GM12872 (cell line): ENCODE results near the gene FSCN2.

ENCODE experiments used
- TF ChIP-seq, protein P1 (sequence below): IDR thresholded peaks from 3 replicates; pipeline ENCODE4 v1.5.1; 2011; ENCODE audit warnings: low read depth, mild to moderate bottlenecking, low read length, moderate library complexity; ENCODE audit not compliant: insufficient read depth

The FSCN2 gene

DNA sequence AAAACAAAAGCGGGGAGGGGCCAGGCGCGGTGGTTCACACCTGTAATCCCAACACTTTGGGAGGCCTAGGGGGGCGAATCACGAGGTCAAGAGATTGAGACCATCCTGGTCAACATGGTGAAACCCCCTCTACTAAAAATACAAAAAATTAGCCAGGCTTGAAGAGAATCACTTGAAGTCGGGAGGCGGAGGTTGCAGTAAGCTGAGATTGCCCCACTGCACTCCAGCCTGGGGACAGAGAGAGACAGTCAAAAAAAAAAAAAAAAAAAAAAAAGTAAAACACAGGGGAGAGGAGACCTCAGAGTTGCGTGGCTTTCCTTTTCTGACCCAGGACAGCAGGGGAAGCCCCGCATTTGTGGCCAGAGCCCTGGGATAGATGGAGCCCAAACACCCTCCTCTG is 35.5 kb upstream of the FSCN2 start:
- TF ChIP-seq, protein P1, sequence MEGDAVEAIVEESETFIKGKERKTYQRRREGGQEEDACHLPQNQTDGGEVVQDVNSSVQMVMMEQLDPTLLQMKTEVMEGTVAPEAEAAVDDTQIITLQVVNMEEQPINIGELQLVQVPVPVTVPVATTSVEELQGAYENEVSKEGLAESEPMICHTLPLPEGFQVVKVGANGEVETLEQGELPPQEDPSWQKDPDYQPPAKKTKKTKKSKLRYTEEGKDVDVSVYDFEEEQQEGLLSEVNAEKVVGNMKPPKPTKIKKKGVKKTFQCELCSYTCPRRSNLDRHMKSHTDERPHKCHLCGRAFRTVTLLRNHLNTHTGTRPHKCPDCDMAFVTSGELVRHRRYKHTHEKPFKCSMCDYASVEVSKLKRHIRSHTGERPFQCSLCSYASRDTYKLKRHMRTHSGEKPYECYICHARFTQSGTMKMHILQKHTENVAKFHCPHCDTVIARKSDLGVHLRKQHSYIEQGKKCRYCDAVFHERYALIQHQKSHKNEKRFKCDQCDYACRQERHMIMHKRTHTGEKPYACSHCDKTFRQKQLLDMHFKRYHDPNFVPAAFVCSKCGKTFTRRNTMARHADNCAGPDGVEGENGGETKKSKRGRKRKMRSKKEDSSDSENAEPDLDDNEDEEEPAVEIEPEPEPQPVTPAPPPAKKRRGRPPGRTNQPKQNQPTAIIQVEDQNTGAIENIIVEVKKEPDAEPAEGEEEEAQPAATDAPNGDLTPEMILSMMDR = no peak

DNA sequence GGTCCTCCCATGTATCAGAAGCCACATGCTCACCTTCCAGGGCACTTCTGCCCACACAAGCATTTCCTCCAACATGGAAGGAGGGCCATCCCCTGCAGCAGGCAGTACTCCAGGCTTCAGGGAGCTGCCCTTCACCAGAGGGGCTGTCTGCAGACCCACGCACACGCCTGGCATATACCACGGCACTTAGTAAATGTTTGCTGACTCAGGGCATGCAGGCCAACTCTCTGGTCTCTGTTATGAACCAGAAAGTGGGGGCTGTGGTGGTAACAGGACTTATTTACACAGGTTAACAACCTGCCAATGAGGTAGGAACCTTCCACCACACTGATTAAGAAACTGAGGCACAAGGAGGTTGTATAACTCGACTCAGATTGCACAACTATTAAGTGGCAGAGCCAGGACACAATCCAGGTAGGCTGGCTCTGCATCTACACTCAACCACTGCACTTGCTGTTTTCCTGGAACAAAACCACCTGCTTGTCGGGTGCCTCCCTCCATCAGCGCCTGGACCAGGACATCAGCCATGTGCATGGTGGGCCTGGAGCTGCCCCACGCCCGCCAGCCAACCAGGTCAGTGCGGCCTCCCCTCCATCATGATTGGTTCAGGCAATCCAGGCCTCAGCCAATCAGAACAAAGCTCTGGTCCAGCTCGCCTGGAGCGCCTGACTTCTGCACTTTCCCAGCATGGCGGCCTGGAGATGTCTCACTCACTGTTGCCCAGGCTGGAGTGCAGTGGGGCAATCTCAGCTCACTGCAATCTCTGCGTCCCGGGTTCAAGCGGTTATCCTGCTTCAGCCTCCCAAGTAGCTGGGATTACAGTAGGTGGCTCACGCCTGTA is 34.8 kb upstream of the FSCN2 start:
- TF ChIP-seq, protein P1 = no peak

DNA sequence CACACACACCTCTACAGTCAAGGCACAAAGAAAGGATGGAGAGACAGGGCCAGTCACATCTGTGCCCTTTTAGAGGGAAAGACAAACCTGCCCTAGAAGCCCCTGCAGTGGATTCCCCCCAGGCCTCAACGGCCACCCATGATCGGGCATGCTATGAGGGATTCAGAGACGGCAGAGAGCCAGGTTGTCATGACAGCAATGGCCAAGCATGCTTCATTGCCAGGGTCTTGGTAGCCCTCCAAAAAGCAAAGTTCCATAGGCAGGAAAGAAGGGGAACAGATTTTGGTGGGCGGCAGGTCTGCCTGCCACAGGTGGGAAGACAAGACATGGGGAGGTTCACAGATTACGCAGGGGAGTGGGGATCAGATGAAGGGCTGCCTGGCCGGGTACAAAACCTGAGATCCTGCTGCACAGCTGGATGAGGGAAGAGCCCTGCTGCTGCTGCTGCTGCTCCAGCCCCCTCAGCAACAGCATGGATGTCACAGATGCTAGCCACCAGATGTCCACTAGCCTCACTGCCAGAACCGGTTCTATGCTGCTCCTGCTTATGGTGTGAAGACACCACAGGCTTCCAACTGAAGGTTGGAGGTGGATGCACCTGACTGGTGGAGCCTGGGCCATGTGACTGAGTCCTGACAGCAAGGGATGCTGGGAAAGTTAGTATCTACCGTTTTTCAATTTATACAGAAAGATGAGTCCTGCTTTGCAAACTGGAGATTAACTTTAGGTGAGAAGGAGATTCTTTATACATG is 33.4 kb upstream of the FSCN2 start:
- TF ChIP-seq, protein P1 = no peak

DNA sequence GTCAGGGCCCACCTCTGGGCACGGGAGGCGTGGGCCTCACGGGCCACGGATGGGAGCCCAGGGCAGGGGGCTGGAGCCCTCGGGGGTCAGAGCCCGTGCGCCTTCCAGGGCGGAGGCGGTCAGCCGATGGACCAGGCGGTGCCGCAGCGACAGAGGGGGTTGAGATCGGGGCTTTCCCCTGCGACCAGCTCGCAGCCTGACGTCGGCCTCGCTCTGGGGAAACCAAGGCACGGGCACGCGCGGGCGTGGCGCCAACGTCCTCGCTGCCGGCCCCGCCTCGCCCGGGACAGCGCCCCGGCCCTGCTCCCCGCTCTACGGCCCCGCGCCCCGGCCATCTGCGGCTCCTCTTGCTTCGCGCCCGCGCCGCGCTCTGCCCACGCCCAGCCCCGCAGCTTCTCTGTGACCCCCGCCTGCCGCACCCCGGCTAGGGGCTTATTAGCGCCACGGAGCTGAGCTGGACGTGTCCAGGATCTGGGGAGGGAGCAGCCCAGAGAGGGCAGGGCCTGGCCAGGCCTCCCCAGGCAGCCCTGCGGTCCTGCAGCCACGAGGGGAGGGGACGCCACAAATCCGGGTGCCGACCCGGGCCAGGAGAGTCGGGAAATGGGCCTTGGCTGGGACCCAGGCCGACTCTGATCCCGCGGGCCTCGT is 29.1 kb upstream of the FSCN2 start:
- TF ChIP-seq, protein P1 = no peak

DNA sequence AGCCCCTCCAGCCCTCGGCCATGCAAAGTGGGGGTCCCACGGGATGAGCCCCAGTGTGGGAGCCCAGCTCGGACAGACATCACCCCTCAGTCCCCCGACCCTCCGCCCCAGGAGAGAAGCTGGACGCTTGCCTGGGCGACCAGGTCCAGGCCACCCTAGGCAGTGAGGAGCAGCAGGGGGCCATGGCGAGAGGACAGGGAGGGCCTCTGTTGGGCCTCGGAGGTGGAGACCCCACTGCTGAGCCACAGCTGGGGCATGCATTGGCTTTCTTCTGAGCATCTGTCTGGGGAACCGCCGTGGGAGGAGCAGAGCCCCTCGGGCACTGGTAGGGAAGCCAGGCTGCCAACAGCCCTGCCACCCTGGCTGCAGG is 28.6 kb upstream of the FSCN2 start:
- TF ChIP-seq, protein P1 = no peak

DNA sequence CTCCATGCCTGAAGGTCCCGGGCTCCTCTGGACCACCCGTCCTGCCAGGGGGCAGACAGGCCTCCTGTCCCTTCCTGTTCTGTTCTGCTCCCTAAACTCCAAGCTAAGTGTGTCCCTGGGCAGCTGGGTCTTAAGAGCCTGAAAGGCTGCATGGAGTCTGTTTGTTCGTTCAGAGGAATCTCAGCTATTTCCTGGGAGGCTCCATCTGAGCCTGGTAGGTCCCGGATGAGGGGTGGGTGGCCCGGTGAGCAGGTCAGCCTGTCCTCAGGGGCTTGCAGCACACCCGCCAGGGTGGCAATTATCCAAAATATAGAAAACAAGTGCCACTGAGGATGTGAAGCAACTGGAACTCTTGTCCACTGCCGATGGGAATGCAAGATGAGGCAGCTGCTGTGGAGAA is 28.1 kb upstream of the FSCN2 start:
- TF ChIP-seq, protein P1 = no peak

DNA sequence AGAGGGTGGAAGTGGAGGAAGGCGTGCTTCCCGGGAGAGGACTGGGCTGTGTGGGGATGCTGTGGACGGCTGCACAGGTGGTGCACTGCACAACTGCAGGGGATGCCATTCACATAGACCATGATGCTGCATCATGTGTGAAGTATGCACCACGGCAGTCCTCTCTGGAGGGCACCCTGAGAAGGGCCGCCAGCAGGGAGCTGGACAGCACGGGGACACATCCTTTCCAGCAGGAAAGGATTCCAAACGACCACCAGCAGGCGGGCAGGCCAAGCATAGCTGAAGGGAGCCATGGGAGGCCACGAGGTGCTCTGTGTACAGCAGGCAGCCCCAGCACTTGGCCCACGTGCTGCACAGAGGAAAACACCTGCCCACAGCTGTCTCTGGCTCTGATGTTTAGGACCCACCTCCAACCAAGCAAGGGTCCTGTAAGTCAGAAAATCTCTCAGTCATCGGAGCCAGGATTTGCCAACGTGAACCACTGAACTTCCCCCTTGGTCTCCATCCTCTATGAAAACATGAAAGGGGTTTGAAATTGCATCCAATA is 25.6 kb upstream of the FSCN2 start:
- TF ChIP-seq, protein P1 = no peak
